HG03108 (cell line): Measurements from ENCODE around the gene DPPA4.
"Not testable (repeated sequence)": the region's sequence is repeated elsewhere in the genome, so short reads cannot be mapped to it uniquely, and the experiment has no call there.

ENCODE experiments used
- ATAC-seq: cut with Tn5 transposase; IDR thresholded peaks from one replicate; pipeline ENCODE4 v1.9.1; 2021; ENCODE audit warnings: moderate library complexity; ENCODE audit not compliant: unreplicated experiment

DPPA4 gene

GRCh38 chr3:109337393-109337792 lies at the start of gene DPPA4:
DPPA4 (minus strand) TSS chr3:109337546; CDS start chr3:109337517, 29 bp downstream.
- ATAC-seq: no peak

- no peak for ATAC-seq
Measured at GRCh38 chr3:109385442-109386318, 48.3 kb upstream of the DPPA4 start.

- ATAC-seq: no peak
Measured at GRCh38 chr3:109384164-109384563, 46.8 kb upstream of the DPPA4 start.

GRCh38 chr3:109382588-109382987 lies 45.2 kb upstream of the DPPA4 start:
- no peak for ATAC-seq

- no peak for ATAC-seq
Measured at GRCh38 chr3:109375975-109376374, 38.6 kb upstream of the DPPA4 start.

GRCh38 chr3:109374434-109374833 lies 37.1 kb upstream of the DPPA4 start:
- ATAC-seq: not testable (repeated sequence)

GRCh38 chr3:109373933-109374332 lies 36.6 kb upstream of the DPPA4 start:
- ATAC-seq: no peak

- ATAC-seq: no peak
Measured at GRCh38 chr3:109372639-109373038, 35.3 kb upstream of the DPPA4 start.

GRCh38 chr3:109369510-109369909 lies 32.2 kb upstream of the DPPA4 start:
- no peak for ATAC-seq

GRCh38 chr3:109364088-109364487 lies 26.7 kb upstream of the DPPA4 start:
- ATAC-seq: no peak

GRCh38 chr3:109363634-109364033 lies 26.3 kb upstream of the DPPA4 start:
- ATAC-seq: no peak

- no peak for ATAC-seq
Measured at GRCh38 chr3:109362823-109363222, 25.5 kb upstream of the DPPA4 start.

GRCh38 chr3:109358809-109359208 lies 21.5 kb upstream of the DPPA4 start:
- ATAC-seq: not testable (repeated sequence)

GRCh38 chr3:109356442-109357155 lies 19.3 kb upstream of the DPPA4 start:
- ATAC-seq: no peak

GRCh38 chr3:109355625-109356441 lies 18.5 kb upstream of the DPPA4 start:
- ATAC-seq: no peak

GRCh38 chr3:109353057-109353456 lies 15.7 kb upstream of the DPPA4 start:
- no peak for ATAC-seq

- ATAC-seq: no peak
Measured at GRCh38 chr3:109351231-109351630, 13.9 kb upstream of the DPPA4 start.

- no peak for ATAC-seq
Measured at GRCh38 chr3:109346770-109347295, 9.5 kb upstream of the DPPA4 start.

GRCh38 chr3:109346099-109346498 lies 8.8 kb upstream of the DPPA4 start:
- no peak for ATAC-seq

- no peak for ATAC-seq
Measured at GRCh38 chr3:109339714-109340648, 2.6 kb upstream of the DPPA4 start.
